RPMI7951 (cell line): ENCODE measurements around the gene KRTAP5-6. TPM values are rescaled to one million over a fixed set of nuclear protein-coding genes. Genes with fewer than 3 reads are reported as not detected.
"Not testable (repeated sequence)": the region's sequence is repeated elsewhere in the genome, so short reads cannot be mapped to it uniquely, and the experiment has no call there.

ENCODE experiments used
- DNase-seq: peaks from one replicate; pipeline ENCODE4 v3.0.0-alpha.2; 2012; ENCODE audit warnings: low read depth
- total RNA-seq: library from RNA; depleted of rRNA; stranded (reverse); fragments of >200 nt; shearing (Covaris generic); gene quantifications from 2 replicates; pipeline ENCODE4 v1.2.3, GENCODE V29; 2014

The KRTAP5-6 gene
- total RNA-seq, 1 experiment from 2014 or later, result not detected

DNA sequence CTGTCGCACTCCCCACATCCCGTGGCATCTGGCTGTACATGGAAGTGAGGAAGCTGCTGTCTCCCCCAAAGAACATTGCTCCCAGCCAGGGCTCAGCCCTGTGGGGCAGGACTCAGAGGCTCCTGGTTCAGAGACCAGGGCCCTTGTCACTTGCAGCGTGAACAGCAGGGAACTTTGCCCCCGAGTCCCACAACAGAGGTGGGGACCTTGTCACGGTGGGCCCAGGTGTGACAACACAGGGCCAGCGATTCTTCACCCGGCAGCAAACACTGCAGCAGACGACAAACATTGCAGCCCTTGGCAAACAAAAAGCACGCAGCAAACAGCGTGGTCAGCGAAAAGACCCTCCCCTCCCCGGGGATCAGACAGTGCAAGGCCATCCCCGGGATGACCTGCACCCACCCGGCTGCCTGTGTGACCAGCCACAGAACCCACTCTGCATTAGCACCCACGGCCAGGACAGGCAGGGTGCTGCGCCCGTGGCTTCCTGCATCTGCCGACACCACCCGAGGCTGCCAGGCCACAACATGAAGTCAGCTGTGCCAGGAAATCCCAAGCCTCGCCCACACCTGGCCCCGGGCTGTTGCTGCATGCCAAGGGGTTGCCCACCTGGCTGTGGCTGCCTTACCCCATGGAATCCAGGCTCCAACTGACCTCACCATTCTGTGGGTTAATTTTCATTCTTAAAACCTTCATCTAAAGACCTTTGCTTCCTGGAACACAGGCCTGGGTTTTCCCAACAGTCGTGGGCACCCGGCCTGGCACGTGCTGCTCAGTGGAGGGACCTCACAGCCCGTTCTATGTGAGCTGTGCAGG, 35.3 kb upstream of the KRTAP5-6 start:
- DNase-seq, result not testable (repeated sequence)

GRCh38 chr11:1662699-1663283, 34.2 kb upstream of the KRTAP5-6 start:
- not testable (repeated sequence) for DNase-seq

DNA sequence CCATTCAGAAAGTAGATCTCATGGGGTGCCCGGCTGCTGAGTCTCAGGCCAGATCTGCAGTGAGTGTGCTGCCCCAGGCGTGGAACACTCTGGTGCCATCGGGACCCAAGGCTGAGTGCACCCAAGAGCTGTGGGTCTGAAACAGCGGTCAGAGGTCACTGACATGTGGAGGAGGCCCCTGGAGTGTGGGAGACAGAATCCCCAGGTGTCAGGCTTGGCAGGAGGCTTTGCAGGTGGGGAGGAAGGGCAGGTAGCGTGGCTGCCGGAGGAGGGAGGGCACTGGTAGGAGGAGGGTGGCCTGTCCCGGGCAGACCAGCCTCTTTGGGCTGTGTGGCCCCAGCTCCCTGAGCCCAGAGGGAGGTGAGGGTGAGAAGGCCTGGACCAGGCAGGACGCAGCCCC, 31.7 kb upstream of the KRTAP5-6 start:
- DNase-seq, result no peak

DNA sequence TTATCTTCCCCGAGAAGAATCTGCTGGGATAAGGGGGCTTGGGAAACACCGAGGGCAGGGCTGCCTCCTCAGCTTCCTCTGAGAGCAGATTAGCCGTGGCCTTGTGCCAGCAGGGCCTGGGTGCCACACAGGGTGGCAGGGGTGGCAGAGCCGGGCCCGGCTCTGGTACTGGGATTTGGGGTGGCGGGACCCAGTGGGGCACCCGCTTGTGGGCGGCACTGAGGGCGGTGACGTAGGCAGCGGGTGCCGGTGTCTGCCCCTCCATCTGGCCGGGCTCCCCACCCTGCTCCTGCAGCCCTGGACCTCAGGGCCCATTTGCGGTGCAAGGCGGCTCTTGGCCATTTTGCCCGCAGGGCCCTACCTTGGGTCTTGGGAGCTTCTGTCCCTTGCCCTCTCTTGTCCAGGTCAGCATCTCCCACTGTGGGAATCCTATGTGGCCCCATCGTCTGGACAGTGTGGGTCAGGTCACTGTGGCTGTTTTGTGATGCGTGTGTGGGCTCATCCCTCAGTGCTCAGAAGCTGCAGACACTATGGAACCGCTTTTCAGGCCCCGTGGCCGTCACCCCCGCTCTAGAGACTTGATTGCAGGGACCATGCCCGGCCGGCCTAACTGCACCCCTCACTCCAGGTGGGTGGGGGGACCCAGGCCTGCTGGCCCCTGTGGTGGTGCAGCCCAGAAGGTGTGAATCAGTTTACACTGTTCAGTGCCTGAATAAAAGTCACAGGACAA, 29.7 kb upstream of the KRTAP5-6 start:
- no peak for DNase-seq

- DNase-seq, result no peak
Measured at GRCh38 chr11:1667906-1668305, 29.1 kb upstream of the KRTAP5-6 start.

DNA sequence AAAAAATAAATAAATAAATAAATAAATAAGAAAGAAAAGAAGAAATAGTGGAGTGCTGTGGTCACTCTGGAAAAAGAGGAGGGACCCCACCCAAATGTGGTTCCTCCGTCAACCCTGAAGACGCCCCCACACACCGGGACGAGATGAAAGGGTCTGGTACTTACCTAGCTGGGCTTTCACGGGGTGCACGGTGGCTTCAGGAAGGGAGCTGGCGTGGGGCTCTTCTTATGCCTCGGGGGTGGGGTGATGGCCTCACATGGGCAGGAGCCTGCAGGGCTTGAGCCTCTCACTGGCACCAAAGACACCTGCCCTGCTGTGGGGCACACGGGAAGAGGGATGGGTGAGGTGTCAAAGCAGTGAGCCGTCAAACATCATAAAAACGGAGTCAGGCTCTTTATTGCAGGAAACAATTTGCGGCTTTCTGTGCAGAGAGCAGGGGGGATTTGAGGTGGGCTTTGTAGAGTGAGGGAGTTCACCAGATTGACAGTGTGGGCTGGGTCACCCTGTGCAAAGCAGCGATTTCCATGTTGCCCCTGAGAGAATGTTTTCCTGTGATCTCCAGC, 28.0 kb upstream of the KRTAP5-6 start:
- no peak for DNase-seq

GRCh38 chr11:1669546-1670218, 27.3 kb upstream of the KRTAP5-6 start:
- DNase-seq, result no peak

DNA sequence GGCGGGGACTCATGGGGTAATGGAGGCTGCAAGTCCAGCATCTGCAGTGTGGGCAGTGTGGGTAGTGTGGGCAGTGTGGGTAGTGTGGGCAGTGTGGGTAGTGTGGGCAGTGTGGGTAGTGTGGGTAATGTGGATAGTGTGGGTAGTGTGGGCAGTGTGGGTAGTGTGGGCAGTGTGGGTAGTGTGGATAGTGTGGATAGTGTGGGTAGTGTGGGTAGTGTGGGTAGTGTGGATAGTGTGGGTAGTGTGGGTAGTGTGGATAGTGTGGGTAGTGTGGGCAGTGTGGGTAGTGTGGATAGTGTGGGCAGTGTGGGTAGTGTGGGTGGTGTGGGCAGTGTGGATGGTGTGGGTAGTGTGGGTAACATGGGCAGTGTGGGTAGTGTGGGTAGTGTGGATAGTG, 26.5 kb upstream of the KRTAP5-6 start:
- DNase-seq, result not testable (repeated sequence)

DNA sequence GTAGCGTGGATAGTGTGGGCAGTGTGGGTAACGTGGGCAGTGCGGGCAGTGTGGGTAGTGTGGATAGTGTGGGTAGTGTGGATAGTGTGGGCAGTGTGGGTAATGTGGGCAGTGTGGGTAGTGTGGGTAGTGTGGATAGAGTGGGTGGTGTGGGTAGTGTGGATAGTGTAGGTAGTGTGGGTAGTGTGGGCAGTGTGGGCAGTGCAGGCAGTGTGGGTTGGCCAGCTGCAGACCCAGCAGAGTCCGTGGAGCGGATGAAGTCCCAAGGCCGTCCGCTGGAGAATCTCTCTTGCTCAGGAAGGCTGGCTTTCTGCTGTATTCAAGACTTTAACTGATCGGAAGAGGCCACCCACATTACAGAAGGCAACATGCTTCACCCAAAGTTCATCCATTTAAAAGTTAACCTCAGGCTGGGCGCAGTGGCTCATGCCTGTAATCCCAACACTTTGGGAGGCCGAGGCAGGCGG, 26.1 kb upstream of the KRTAP5-6 start:
- DNase-seq, result no peak

- DNase-seq, result no peak
Measured at GRCh38 chr11:1671658-1672057, 25.3 kb upstream of the KRTAP5-6 start.

DNA sequence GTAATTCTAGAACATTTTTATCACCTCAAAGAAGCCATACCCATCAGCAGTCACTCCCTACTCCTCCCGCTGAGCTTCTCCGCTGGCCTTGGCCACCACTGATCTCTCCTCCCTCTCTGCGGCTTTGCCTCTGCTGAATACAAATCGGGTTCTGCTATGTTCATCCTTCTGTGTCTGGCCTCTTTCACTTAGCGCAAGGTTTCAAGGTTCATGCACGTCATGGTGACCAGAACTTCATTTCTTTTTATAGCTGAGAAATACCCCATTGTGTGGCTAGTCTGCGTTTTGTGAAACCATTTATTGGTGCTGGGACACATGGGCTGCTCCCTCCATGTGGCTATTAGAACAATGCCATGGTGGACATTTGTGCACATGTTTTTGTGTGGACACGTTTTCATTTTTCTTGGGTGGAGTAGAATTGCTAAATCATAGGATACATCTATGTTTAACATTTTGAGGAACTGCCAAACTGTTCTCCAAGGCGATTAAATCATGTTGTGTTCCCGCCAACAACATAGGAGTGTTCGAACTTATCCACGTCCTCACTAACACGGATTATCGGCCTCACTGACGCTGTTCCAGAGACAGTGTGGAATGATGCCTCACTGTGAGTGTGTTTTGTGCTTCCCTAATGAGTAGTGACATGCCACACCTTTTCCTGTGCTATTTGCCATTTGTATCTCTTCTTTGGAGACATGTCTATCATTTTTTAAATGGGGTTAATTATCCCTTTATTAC, 24.2 kb upstream of the KRTAP5-6 start:
- no peak for DNase-seq

- DNase-seq, result no peak
Measured at GRCh38 chr11:1673446-1674172, 23.4 kb upstream of the KRTAP5-6 start.

DNA sequence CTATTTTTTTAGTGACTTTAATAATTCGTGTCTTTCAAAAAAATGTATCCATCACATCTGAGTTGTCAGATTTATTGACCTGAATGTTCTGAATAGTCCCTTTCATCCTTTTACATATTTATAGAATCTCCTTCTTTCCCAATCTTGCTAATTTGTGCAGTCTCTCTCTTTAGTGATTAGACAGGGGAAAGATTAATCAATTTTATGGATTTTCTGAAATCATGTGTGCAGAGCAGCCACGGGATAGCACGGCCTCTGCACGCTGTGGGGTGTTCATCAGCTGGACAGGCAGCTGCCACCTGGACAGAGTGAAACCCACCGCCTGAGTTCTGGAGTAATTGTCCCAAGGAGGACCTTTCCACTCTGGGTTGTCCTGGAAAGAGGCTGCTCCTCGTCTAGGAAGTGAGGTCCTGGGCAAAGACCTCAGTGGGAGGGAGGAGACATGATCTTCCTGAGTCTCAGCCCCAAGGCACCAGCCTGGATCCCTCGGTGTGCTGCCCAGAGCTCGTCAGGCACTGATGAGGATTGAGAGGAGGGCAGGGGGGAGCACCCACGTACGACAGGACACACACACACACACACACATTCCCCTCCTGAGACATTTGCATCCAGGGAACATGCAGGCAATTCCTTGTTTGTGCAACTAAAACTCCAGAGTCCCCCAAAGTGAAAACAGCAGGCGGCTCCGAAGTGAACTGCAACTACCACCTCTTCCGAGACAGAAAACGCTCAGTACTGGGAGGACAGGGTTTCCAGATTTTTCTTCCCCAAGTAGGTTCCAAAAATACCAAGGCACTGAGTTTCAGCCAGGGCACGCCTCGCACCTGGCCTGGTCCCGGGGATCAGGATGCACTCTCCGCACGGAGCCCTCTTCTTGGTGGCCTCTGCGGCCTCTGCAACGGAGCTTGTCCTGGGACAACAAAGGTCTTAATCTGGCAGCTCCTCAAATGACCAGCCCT, 22.5 kb upstream of the KRTAP5-6 start:
- DNase-seq, result no peak

- DNase-seq, result no peak
Measured at GRCh38 chr11:1675536-1676228, 21.3 kb upstream of the KRTAP5-6 start.

DNA sequence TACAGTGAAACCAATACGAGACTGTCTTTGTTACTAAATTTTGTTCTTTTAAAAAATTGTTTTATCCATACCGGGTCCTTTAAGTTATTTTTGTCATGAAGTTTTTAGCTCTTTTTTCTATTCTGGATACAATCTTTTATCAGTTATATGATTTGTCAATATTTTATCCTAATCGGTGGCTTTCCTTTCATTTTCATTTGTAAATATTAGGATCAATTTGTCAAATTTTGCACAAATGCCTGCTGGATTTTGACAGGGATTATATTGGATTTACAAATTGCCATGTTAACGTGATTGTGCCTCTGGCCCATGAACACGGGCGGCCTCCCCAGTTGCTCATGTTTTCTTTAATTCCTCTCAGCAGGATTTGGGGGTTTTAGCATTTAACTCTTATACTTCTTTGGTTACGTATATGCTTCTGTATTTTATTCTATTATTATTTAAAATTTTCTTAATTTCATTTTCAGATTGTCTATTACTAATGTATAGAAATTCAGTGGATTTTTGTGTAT, 20.7 kb upstream of the KRTAP5-6 start:
- DNase-seq, result no peak

DNA sequence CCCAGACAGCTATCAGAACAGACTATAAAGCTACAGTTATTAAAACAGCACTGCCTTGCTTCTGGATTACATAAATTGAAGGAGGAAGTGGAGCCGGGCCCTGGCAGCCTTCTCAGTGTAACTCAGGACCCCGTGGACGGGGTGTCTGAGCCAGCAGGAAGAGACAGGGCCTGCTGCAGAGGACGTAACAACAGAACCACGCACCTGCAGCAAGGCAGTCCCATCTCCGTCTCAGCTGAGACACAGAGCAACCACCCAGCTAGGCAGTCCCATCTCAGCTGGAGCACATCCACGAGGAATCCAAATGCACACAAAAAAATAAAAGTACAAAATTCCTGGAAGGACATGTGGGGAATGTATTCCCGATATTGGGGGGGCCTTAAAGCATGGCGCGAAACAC, 17.1 kb upstream of the KRTAP5-6 start:
- DNase-seq, result no peak

- no peak for DNase-seq
Measured at GRCh38 chr11:1682225-1682905, 14.6 kb upstream of the KRTAP5-6 start.

GRCh38 chr11:1683216-1683615, 13.8 kb upstream of the KRTAP5-6 start:
- not testable (repeated sequence) for DNase-seq
